GM12864 (cell line): Measurements from ENCODE around the gene FBXO34.

Experiments used
- DNase-seq: peaks from one replicate; pipeline ENCODE4 v3.0.0-alpha.2; 2011; ENCODE audit warnings: low read depth
- H3K4me3 ChIP-seq: 2 replicates; pipeline ENCODE4 v1.5.1; 2011; ENCODE audit warnings: mild to moderate bottlenecking, low read depth, low read length, control low read depth
- CTCF ChIP-seq: IDR thresholded peaks from 2 replicates; pipeline ENCODE4 v1.5.1; 2011; ENCODE audit warnings: low read depth, mild to moderate bottlenecking, moderate library complexity, low read length, control low read depth, inconsistent platforms; ENCODE audit errors: missing control alignments

Gene FBXO34

GRCh38 chr14:55350461-55350860 lies 79.2 kb downstream of the FBXO34 start:
- H3K4me3 ChIP-seq: no peak overlapping the region
- no peak for DNase-seq
- TF ChIP-seq CTCF: no peak

GRCh38 chr14:55351111-55351510 lies 79.9 kb downstream of the FBXO34 start:
- no peak for TF ChIP-seq CTCF
- DNase-seq: no peak
- H3K4me3 ChIP-seq: no peak overlapping the region

GRCh38 chr14:55352201-55352600 lies 81.0 kb downstream of the FBXO34 start:
- H3K4me3 ChIP-seq: no peak overlapping the region
- DNase-seq: no peak

GRCh38 chr14:55353686-55354467 lies 82.7 kb downstream of the FBXO34 start:
- no peak for DNase-seq
- TF ChIP-seq CTCF: no peak

More at GRCh38 chr14:55352201-55352600, 81.0 kb downstream of the FBXO34 start:
- TF ChIP-seq CTCF: no peak

GRCh38 chr14:55354500-55354899 lies 83.3 kb downstream of the FBXO34 start:
- no peak overlapping the region for H3K4me3 ChIP-seq
- no peak for DNase-seq

More at GRCh38 chr14:55353686-55354467, 82.7 kb downstream of the FBXO34 start:
- no peak overlapping the region for H3K4me3 ChIP-seq

GRCh38 chr14:55355922-55356321 lies 84.7 kb downstream of the FBXO34 start:
- TF ChIP-seq CTCF: no peak
- no peak for DNase-seq
- H3K4me3 ChIP-seq: no peak overlapping the region

More at GRCh38 chr14:55354500-55354899, 83.3 kb downstream of the FBXO34 start:
- peak; percentile 77 for TF ChIP-seq CTCF

- TF ChIP-seq CTCF: no peak
- DNase-seq: no peak
- no peak overlapping the region for H3K4me3 ChIP-seq
Observed at GRCh38 chr14:55356913-55357312, 85.7 kb downstream of the FBXO34 start.
